ENCODE data around the gene TARS1. TPM values are rescaled to one million over a fixed set of nuclear protein-coding genes. Genes with fewer than 3 reads are reported as not detected.

TARS1 gene
- total RNA-seq, 6 experiments from 2014 or later: 163 to 199 (median 179) TPM

- TF ChIP-seq CTCF (IDR thresholded peaks at IDR 0.05): no peak
- Mint-ChIP-seq H3K9me3 (no peaks in the 10 kb centered on the region), H3K36me3 (ENCODE audit: low read depth) (no peaks in the 10 kb centered on the region), H3K4me3 (no peak overlapping the region), H3K27me3 (ENCODE audit: insufficient read depth) (peaks cover 2% of the 10 kb centered on the region), H3K27ac (no peak overlapping the region; the same call in 1 of the 2 replicates), H3K4me1 (ENCODE audit: low read depth) (peaks cover 6% of the 10 kb centered on the region; the same call in 1 of the 2 replicates)
- no peak for DNase-seq
These were observed 46.5 kb downstream of the TARS1 start for GRCh38 chr5:33487236-33487635.

- Mint-ChIP-seq H3K27ac (no peak overlapping the region), H3K4me3 (no peak overlapping the region), H3K9me3 (no peaks in the 10 kb centered on the region), H3K27me3 (ENCODE audit: insufficient read depth) (peaks cover 2% of the 10 kb centered on the region), H3K36me3 (ENCODE audit: low read depth) (no peaks in the 10 kb centered on the region), H3K4me1 (ENCODE audit: low read depth) (peaks cover 6% of the 10 kb centered on the region; the same call in 1 of the 2 replicates)
- TF ChIP-seq CTCF (IDR thresholded peaks at IDR 0.05): no peak
- DNase-seq: no peak
These were observed 48.0 kb downstream of the TARS1 start for GRCh38 chr5:33488558-33489355.

GRCh38 chr5:33489481-33490067 is 48.8 kb downstream of the TARS1 start:
- Mint-ChIP-seq H3K36me3 (ENCODE audit: low read depth) (no peaks in the 10 kb centered on the region), H3K27me3 (ENCODE audit: insufficient read depth) (peaks cover 1% of the 10 kb centered on the region), H3K4me1 (ENCODE audit: low read depth) (peaks cover 6% of the 10 kb centered on the region; the same call in 1 of the 2 replicates), H3K9me3 (no peaks in the 10 kb centered on the region), H3K27ac (no peak overlapping the region), H3K4me3 (no peak overlapping the region)
- DNase-seq: no peak
- no peak for TF ChIP-seq CTCF (IDR thresholded peaks at IDR 0.05)

GRCh38 chr5:33490071-33490665 is 49.4 kb downstream of the TARS1 start:
- Mint-ChIP-seq H3K36me3 (ENCODE audit: low read depth) (no peaks in the 10 kb centered on the region), H3K27me3 (ENCODE audit: insufficient read depth) (no peaks in the 10 kb centered on the region; the same call in 1 of the 2 replicates), H3K9me3 (no peaks in the 10 kb centered on the region), H3K27ac (no peak overlapping the region), H3K4me3 (no peak overlapping the region), H3K4me1 (ENCODE audit: low read depth) (peaks cover 6% of the 10 kb centered on the region; the same call in 1 of the 2 replicates)
- peak; percentile 51 for TF ChIP-seq CTCF (IDR thresholded peaks at IDR 0.05)
- DNase-seq: no peak

GRCh38 chr5:33491941-33492340 is 51.2 kb downstream of the TARS1 start:
- DNase-seq: peak; percentile 19
- H3K4me3 Mint-ChIP-seq: no peak overlapping the region
- no peaks in the 10 kb centered on the region for H3K27me3 Mint-ChIP-seq (ENCODE audit: insufficient read depth)
- no peak for TF ChIP-seq CTCF (IDR thresholded peaks at IDR 0.05)
- H3K36me3 Mint-ChIP-seq (ENCODE audit: low read depth): no peaks in the 10 kb centered on the region
- H3K9me3 Mint-ChIP-seq: no peaks in the 10 kb centered on the region
- H3K27ac Mint-ChIP-seq: no peak overlapping the region
- peaks cover 5% of the 10 kb centered on the region; the same call in 1 of the 2 replicates for H3K4me1 Mint-ChIP-seq (ENCODE audit: low read depth)

Data from HFFc6 (cell line).